Neuron (in vitro differentiated cells): ENCODE results near the gene CNKSR2.

Source experiments
- H2AFZ ChIP-seq: one replicate; pipeline ENCODE4 v1.6.1; 2013; ENCODE audit warnings: low read depth, mild to moderate bottlenecking, inconsistent platforms, low read length, moderate library complexity
- H3K27me3 ChIP-seq: one replicate; pipeline ENCODE4 v1.6.1; 2013; ENCODE audit warnings: low read length; ENCODE audit not compliant: insufficient read depth
- H3K36me3 ChIP-seq: one replicate; pipeline ENCODE4 v1.6.1; 2013; ENCODE audit warnings: low read length; ENCODE audit not compliant: insufficient read depth
- H3K4me1 ChIP-seq: one replicate; pipeline ENCODE4 v1.6.1; 2013; ENCODE audit warnings: low read length; ENCODE audit not compliant: insufficient read depth
- H3K4me3 ChIP-seq: 2 replicates; pipeline ENCODE4 v1.5.1; 2013; ENCODE audit warnings: mild to moderate bottlenecking, low read length, moderate library complexity
- H3K9me3 ChIP-seq: one replicate; pipeline ENCODE4 v1.6.1; 2013; ENCODE audit warnings: low read length

CNKSR2 gene

DNA sequence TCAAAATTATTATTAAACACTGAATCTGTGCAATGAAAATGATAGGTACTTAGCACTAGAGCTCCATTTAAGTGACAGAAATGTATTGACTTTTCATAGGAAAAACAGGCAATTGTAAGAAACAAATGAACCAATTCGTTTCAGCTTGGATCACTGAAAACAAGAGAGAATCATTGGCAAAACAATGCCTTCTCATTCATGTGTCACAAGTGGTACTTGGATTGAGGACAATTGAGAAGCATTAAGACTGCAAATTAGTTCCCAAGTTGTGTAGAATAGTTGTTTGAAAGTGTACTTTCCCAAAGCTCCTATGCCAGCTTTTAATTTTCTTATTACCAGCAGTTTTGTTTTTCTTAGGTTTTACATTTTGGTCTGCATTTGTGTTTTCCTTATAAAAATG, 20.6 kb downstream of the CNKSR2 start:
- Histone ChIP-seq H3K9me3 (peaks cover 13% of the 10 kb centered on the region), H3K4me1 (no peaks in the 10 kb centered on the region), H3K4me3 (no peak overlapping the region), H3K36me3 (no peaks in the 10 kb centered on the region), H3K27me3 (no peaks in the 10 kb centered on the region), H2AFZ (no peak overlapping the region)

DNA sequence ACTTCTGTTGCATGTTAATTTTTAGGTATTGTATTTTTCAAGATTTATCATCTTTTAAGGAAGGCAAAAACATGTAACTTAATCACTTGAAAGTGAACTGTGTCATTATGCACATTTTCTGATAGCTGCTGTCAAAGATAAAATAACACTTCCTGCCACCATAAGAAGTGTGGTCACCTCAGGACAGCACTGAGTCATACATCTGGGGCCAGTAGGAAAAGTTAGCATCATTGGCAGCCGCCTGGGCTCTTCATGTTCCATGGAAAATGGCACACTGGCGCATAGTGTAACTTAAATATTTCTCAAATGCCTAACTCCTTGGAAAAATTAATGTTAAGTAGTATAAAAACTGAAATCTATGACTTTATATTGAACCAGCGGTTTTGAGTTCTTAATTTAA, 24.2 kb downstream of the CNKSR2 start:
- H3K4me3 ChIP-seq, result no peak overlapping the region
- H3K9me3 ChIP-seq, result no peaks in the 10 kb centered on the region
- no peak overlapping the region for H2AFZ ChIP-seq
- no peaks in the 10 kb centered on the region for H3K27me3 ChIP-seq
- H3K4me1 ChIP-seq, result no peaks in the 10 kb centered on the region
- no peaks in the 10 kb centered on the region for H3K36me3 ChIP-seq

GRCh38 chrX:21400408-21401121, 26.3 kb downstream of the CNKSR2 start:
- no peak overlapping the region for H3K4me3 ChIP-seq
- H3K9me3 ChIP-seq, result no peaks in the 10 kb centered on the region
- no peaks in the 10 kb centered on the region for H3K36me3 ChIP-seq
- no peaks in the 10 kb centered on the region for H3K4me1 ChIP-seq
- H2AFZ ChIP-seq, result no peak overlapping the region
- H3K27me3 ChIP-seq, result no peaks in the 10 kb centered on the region

DNA sequence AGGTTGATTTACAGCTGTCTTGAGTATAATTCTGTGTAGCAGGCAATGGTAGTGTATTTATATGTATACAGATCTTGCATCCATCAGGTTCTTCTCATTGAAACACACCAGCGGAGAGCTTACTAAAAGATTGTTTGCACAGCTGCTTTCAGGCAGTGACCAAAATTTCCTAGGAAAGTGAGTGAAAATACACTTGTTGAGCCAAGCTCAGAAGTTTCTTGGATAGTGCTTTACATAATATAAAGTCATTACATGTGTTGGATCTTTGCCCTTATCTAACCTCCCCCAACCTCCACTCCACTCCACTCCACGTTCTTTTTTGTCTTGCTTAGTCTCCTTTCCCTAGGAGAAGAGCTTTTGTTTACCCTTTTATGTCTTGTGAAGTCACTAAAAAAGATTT, 34.1 kb downstream of the CNKSR2 start:
- Histone ChIP-seq H3K27me3 (no peaks in the 10 kb centered on the region), H3K36me3 (no peaks in the 10 kb centered on the region), H2AFZ (no peak overlapping the region), H3K4me1 (peaks cover 3% of the 10 kb centered on the region), H3K9me3 (no peaks in the 10 kb centered on the region), H3K4me3 (no peak overlapping the region)

DNA sequence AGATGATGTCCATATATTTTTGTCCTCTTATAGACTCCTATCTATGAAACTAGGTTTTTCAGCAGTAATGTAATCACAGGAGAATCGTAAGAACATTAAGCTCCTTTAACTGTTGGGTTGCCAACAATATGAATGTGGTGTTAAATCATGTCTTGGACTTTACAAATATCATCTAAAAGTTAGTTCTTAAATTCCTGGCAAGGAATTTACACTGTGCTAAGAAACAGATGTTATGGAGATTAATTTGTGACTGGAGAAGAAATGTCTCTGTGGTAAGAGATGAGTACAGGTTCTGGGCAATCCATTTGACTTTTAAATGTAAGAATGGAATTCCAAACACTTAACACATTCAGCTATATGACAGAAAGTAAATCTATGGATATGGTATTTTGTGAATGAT, 34.6 kb downstream of the CNKSR2 start:
- no peaks in the 10 kb centered on the region for H3K36me3 ChIP-seq
- H3K4me1 ChIP-seq, result peaks cover 3% of the 10 kb centered on the region
- no peak overlapping the region for H2AFZ ChIP-seq
- H3K4me3 ChIP-seq, result no peak overlapping the region
- no peaks in the 10 kb centered on the region for H3K27me3 ChIP-seq
- H3K9me3 ChIP-seq, result no peaks in the 10 kb centered on the region

GRCh38 chrX:21412029-21412428, 37.8 kb downstream of the CNKSR2 start:
- Histone ChIP-seq H3K4me3 (no peak overlapping the region), H3K36me3 (no peaks in the 10 kb centered on the region), H2AFZ (no peak overlapping the region), H3K9me3 (no peaks in the 10 kb centered on the region), H3K4me1 (peaks cover 3% of the 10 kb centered on the region), H3K27me3 (no peaks in the 10 kb centered on the region)

- Histone ChIP-seq H2AFZ (no peak overlapping the region), H3K4me1 (peaks cover 3% of the 10 kb centered on the region), H3K4me3 (no peak overlapping the region)
Measured at GRCh38 chrX:21412883-21413282, 38.7 kb downstream of the CNKSR2 start.

GRCh38 chrX:21427086-21427485, 52.9 kb downstream of the CNKSR2 start:
- Histone ChIP-seq H3K36me3 (peaks cover 8% of the 10 kb centered on the region), H2AFZ (no peak overlapping the region), H3K27me3 (no peaks in the 10 kb centered on the region), H3K9me3 (no peaks in the 10 kb centered on the region), H3K4me1 (no peaks in the 10 kb centered on the region), H3K4me3 (no peak overlapping the region)

More at GRCh38 chrX:21412883-21413282, 38.7 kb downstream of the CNKSR2 start:
- Histone ChIP-seq H3K9me3 (no peaks in the 10 kb centered on the region), H3K36me3 (no peaks in the 10 kb centered on the region), H3K27me3 (no peaks in the 10 kb centered on the region)

DNA sequence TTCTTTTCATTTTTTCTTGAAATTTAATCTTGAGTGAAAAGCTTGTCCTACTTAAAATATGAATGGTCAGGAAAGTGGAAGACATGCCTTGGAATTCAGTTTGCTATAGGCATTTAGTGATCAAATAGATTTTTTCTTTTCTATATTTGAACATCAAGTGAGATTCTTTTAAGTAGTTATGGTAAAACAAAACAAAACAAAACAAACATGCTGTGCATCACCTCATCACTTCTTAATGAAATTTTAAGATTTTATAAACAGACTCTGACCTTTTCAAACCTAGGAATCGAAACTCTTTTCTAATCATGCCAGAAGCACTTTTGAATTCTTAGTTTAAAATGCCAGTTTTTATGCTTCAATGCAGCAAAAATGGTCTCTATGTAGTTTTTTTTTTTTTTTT, 62.8 kb downstream of the CNKSR2 start:
- H3K4me3 ChIP-seq, result no peak overlapping the region
- no peaks in the 10 kb centered on the region for H3K4me1 ChIP-seq
- H3K36me3 ChIP-seq, result no peaks in the 10 kb centered on the region
- H2AFZ ChIP-seq, result no peak overlapping the region
- no peaks in the 10 kb centered on the region for H3K9me3 ChIP-seq
- no peaks in the 10 kb centered on the region for H3K27me3 ChIP-seq

GRCh38 chrX:21438792-21439191, 64.6 kb downstream of the CNKSR2 start:
- no peaks in the 10 kb centered on the region for H3K4me1 ChIP-seq
- no peak overlapping the region for H2AFZ ChIP-seq
- no peaks in the 10 kb centered on the region for H3K9me3 ChIP-seq
- H3K27me3 ChIP-seq, result no peaks in the 10 kb centered on the region
- H3K36me3 ChIP-seq, result no peaks in the 10 kb centered on the region
- no peak overlapping the region for H3K4me3 ChIP-seq

DNA sequence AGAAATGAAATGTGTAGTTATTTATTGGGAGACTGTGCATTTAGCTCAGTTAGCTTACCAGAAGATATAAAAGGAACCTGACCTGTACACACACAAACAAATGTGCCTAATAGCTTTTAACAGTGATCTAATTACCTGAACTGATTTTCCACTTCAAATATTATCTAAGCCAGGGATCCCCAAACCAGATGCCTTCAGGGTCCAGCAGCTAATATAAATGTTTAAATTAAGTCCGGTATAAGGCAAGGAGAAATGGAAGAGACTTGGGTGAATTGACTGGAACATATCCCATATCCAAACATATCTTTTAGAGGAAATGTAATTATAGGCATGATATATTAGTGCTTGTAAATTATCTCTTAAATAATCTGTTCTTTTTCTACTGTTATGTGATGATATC, 66.7 kb downstream of the CNKSR2 start:
- Histone ChIP-seq H2AFZ (no peak overlapping the region), H3K4me3 (no peak overlapping the region), H3K4me1 (no peaks in the 10 kb centered on the region), H3K27me3 (no peaks in the 10 kb centered on the region), H3K9me3 (no peaks in the 10 kb centered on the region), H3K36me3 (no peaks in the 10 kb centered on the region)

GRCh38 chrX:21457718-21458117, 83.5 kb downstream of the CNKSR2 start:
- Histone ChIP-seq H3K4me3 (no peak overlapping the region), H3K9me3 (no peaks in the 10 kb centered on the region), H2AFZ (no peak overlapping the region), H3K36me3 (no peaks in the 10 kb centered on the region), H3K27me3 (no peaks in the 10 kb centered on the region), H3K4me1 (no peaks in the 10 kb centered on the region)

DNA sequence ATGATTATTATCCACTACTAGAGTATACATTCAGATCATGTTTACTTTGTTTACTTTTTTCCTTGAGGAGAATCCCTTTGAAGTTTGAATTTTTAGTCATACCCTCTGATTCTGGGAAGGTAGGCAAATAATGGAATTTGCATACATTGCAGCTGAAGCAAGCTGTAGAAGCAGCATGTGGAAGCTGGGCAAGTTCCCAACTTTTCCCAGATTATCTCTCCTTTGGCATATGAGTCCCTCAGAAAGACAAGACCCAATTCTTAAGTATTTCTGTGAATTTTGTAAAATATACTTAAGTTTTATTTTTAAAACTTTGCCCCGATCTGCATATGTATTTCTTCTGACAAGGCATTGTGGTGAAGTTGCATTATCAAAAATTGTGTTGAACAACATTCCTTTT, 94.9 kb downstream of the CNKSR2 start:
- Histone ChIP-seq H3K4me3 (no peak overlapping the region), H3K4me1 (peaks cover 5% of the 10 kb centered on the region), H3K36me3 (no peaks in the 10 kb centered on the region), H3K9me3 (no peaks in the 10 kb centered on the region), H3K27me3 (no peaks in the 10 kb centered on the region), H2AFZ (no peak overlapping the region)

- Histone ChIP-seq H3K27me3 (peaks cover 3% of the 10 kb centered on the region), H3K36me3 (no peaks in the 10 kb centered on the region), H3K4me3 (no peak overlapping the region), H2AFZ (no peak overlapping the region), H3K4me1 (peaks cover 4% of the 10 kb centered on the region), H3K9me3 (no peaks in the 10 kb centered on the region)
Measured at GRCh38 chrX:21476909-21477308, 102.7 kb downstream of the CNKSR2 start.
